Eye (tissue), 1 donor: ENCODE data around the gene ING4.

Experiments
- DNase-seq: peaks from one replicate; pipeline ENCODE4 v3.0.0-alpha.2; 2015

Gene ING4

GRCh38 chr12:6635375-6635855 is 27.5 kb downstream of the ING4 start:
- no peak for DNase-seq

- peak; percentile 26 for DNase-seq
Observed at GRCh38 chr12:6632026-6632983, 30.6 kb downstream of the ING4 start.

GRCh38 chr12:6631549-6631961 is 31.4 kb downstream of the ING4 start:
- no peak for DNase-seq

- DNase-seq = peak; percentile 24
Observed at GRCh38 chr12:6630736-6631135, 32.2 kb downstream of the ING4 start.

GRCh38 chr12:6627616-6628015 is 35.3 kb downstream of the ING4 start:
- no peak for DNase-seq

- DNase-seq = no peak
Observed at GRCh38 chr12:6626654-6627283, 36.1 kb downstream of the ING4 start.

DNA sequence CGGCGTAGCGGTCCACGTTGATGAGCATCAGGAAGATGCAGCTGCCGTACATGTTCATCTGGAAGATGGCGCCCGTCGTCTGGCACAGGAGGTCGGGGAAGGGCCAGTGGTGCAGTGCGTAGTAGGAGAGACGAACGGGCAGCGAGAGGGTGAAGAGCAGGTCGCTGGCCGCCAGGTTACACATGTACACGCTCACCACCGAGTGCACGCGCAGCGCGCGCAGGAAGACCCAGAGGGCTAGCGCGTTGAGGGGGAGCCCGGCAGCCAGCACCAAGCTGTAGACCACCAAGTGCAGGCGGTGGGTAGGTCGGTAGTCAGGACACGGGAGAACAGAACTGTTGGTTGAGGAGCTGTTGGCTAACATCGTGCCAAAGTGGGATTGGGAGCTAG is 42.0 kb downstream of the ING4 start:
- DNase-seq = no peak

DNA sequence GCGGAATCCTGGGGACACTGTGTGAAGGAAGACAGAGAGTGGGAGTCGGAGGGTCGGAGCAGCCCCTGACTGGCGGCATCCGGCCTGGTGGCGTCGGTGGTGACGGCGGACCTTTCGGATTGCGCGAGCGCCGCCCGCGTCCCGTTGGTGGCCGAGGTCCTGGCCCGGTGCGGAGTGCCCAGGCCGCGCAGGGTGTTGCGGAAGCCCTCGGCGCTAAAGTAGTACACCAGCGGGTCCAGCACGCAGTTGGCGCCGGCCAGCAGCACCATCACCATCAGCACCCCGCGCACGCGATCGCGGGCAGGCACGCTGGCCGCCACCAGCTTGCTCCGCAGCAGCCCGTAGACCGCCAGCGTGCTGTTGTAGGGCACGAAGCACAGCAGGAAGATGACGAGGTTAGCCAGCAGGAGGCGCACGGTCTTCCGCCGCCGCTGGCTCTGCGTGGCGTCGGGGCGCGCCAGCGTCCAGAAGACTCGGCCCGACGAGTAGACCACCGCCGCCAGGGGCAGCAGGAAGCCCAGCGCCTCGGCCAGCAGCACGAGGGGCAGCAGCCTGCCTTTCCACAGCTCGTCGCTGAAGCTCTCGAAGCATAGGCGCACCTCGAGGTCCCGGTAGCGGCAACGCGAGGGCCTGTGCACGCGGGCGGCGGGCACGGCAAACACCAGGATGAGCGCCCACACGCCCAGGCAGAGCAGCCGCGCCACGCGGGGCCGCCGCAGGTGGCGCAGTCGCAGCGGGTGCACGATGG is 42.6 kb downstream of the ING4 start:
- peak; percentile 93 for DNase-seq

GRCh38 chr12:6618483-6619225 is 44.3 kb downstream of the ING4 start:
- no peak for DNase-seq

DNA sequence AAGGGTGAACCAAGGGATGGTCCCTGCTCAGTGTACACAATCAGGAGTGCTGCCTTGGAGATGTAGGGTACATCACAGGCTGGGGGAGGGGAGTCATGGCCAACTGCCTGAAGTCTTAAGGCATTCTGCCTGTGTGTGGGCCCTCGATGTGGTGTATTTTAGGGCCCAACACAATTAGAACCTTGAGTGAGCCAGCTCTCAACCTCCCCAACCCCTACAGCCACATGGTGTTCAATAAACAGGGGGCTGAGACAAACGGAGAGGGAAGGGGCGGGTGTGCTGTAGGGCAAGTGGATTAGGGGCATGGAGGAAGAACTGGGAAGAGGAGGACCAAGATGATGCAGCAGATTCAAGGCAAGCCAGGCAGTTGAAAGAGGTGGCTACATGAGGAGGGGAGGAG is 47.1 kb downstream of the ING4 start:
- DNase-seq = no peak

DNA sequence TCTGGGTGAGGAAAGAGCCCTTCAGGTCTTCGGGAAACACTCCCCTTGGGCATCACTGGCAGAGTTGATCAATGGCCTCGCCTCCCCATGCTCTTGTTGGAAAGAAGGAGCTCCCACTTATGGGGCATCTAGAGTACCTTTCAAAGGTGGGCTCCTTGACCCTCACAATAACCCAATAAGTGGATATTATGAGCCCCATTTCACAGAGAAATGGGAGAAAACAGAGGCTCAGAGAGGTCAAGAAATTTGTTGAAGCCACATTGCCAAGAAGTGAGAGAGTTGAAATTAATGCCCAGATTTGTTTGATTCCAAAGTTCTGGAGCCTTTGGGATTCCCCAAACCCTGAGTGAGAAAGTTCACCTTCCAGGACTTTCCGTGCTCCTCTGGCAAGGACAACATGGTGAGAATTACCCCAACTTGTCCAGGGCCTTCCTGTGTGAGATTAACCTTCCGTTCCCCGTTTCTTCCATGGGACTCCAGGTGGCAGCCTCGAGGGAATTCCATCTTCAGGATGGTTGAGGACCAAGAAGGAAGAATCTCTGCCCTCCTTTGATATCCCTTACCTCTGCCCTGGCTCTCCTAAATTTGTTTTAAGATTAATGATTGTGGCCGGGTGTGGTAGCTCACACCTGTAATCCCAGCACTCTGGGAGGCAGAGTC is 48.3 kb downstream of the ING4 start:
- DNase-seq = no peak

DNA sequence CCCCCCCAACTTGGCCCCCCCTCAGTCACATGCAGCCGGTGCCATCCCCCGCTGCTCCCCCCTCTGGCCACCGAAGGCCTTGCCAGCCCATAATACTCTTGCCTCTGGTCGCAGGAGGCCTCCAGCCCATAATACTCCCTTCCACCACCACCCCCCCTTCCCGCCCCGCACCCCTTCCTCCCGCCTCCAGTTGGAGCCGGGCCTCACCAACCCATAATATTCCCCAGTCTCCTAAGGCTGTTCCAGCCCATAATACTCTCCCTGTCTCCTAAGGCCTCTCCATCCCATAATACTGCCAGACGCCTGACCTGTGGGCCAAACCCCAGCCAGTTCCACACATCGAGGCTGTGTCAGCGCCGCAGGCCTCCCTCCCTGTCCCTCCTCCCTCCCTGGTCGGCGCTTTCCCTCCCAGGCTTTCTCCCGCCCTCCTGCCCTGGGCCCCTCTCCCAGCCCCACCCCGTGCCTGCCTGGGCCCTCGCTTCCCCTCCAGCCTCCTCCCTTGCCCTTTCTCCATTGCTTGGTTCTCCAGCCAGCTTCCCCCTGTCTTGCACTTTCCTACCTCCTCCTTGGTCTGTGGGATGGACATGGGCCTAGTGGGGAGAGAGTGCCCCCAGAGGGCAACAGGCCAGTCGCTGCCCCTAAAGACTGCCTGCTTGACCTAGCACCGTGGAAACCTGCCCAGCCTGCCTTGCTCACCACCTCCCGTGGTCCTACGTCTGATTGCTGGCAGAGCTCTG is 49.0 kb downstream of the ING4 start:
- peak; percentile 98 for DNase-seq

GRCh38 chr12:6613015-6613775 is 49.7 kb downstream of the ING4 start:
- peak; percentile 92 for DNase-seq

DNA sequence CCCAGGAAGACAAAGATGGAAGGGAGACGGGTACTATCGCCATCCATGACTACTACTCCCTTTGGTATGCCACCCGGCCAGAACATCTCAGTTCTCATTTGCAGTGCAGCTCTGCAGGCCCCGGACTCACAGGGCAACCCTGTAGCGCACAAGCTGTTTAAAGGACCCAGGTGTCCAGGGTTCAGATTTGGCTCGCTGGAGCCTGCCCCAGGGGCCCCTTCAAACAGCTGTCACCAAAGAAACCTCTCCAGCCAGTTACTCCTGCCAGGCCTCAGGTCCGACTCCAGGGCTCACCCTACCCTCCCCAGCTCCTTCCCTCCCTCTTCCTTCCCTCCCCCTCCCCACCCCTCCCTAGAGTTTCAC is 50.3 kb downstream of the ING4 start:
- no peak for DNase-seq

- no peak for DNase-seq
Observed at GRCh38 chr12:6612247-6612646, 50.7 kb downstream of the ING4 start.

- peak; percentile 70 for DNase-seq
Observed at GRCh38 chr12:6608592-6609281, 54.2 kb downstream of the ING4 start.

GRCh38 chr12:6607751-6608591 is 54.9 kb downstream of the ING4 start:
- peak; percentile 88 for DNase-seq

GRCh38 chr12:6606331-6607131 is 56.4 kb downstream of the ING4 start:
- peak; percentile 67 for DNase-seq
